Measurements from ENCODE around the gene LMNTD2.

GRCh38 chr11:515131-515530, 45.4 kb downstream of the LMNTD2 start:
- TF ChIP-seq CTCF (IDR thresholded peaks at IDR 0.05; ENCODE audit: insufficient read depth, low read length, poor library complexity, severe bottlenecking): no peak
- no peak for TF ChIP-seq EZH2phosphoT487 (conservative IDR thresholded peaks at IDR 0.05; ENCODE audit: low read length)
